ENCODE measurements around the gene KRT27. TPM values are rescaled to one million over a fixed set of nuclear protein-coding genes. Genes with fewer than 3 reads are reported as not detected.

KRT27 gene
- total RNA-seq, 1 experiment from 2014 or later = not detected

- Histone ChIP-seq H3K36me3 (ENCODE audit: low read depth, low read length) (no peaks in the 10 kb centered on the region), H3K4me1 (ENCODE audit: insufficient read depth, low read length) (peaks cover 17% of the 10 kb centered on the region; the same call in 1 of the 2 replicates), H2AFZ (ENCODE audit: low read length) (no peak overlapping the region), H3F3A (ENCODE audit: low read length, unreplicated experiment) (no peaks in the 10 kb centered on the region), H3K9me2 (replicated peaks; ENCODE audit: low read length) (no peaks in the 10 kb centered on the region), H3K9ac (ENCODE audit: low read length) (no peak overlapping the region), H3K27ac (ENCODE audit: low read length) (no peak overlapping the region), H4K20me1 (ENCODE audit: low read length) (no peaks in the 10 kb centered on the region), H3K4me2 (ENCODE audit: low read length) (peak overlapping the region; percentile 92), H3K9me3 (ENCODE audit: low read length) (no peaks in the 10 kb centered on the region), H3K4me3 (ENCODE audit: low read length) (peak overlapping the region; percentile 96; the same call in 1 of the 2 replicates), H3K79me2 (ENCODE audit: low read length) (peaks cover 25% of the 10 kb centered on the region), H3K27me3 (ENCODE audit: low read length) (no peaks in the 10 kb centered on the region)
- no TSS peak for BruUV-seq (replicated peaks)
- intact Hi-C loops (cut with micrococcal nuclease) = no loop called here
- ChIA-PET POLR2A (ENCODE audit: unreplicated experiment) (no interaction called here), CTCF (no interaction called here)
- TF ChIP-seq EZH2 (IDR thresholded peaks at IDR 0.05; ENCODE audit: low read length, unreplicated experiment) = no peak
- no peak for TF ChIP-seq EZH2phosphoT487 (IDR thresholded peaks at IDR 0.05; ENCODE audit: borderline replicate concordance, low read length)
- TF ChIP-seq CTCF (conservative IDR thresholded peaks at IDR 0.05; ENCODE audit: low read depth, low read length) = no peak
- ATAC-seq (no peak), DNase-seq (no peak)
Observed at GRCh38 chr17:40820228-40820838, 38.0 kb upstream of the KRT27 start.

DNA sequence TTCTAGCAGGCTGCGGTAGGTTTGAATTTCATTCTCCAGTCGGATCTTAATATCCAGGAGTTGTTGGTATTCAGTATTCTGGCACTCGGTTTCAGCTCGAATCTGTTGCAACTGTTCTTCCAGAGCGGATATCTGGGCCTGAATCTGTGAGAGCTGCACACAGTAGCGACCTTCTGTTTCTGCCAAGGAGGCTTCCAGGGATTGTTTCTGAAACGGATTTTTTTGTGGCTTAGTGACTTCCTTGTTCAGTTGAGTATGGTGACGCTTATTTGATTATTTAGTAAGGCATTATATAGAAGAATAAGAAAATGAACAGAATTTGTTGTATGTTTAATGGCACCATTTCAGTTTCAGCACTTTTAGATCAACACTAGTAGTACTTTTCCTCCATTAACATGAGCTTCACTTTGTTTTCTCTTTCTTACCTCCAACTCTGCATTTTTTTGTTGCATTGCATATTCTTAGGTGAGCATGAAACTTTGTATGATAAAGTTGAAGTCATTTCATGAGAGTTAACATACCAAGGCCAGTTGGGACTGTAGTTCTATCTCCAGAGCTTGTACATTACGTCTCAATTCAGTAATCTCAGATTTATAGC is 37.3 kb upstream of the KRT27 start:
- H3K9me2 ChIP-seq (replicated peaks; ENCODE audit: low read length) = no peaks in the 10 kb centered on the region
- peak overlapping the region; percentile 96 for H3K4me3 ChIP-seq (ENCODE audit: low read length)
- ATAC-seq = peak; percentile 16; the same call in 1 of the 2 replicates
- peak overlapping the region; percentile 83 for H2AFZ ChIP-seq (ENCODE audit: low read length)
- DNase-seq = no peak
- no TSS peak for BruUV-seq (replicated peaks)
- H3K9ac ChIP-seq (ENCODE audit: low read length) = peak overlapping the region; percentile 89
- no peaks in the 10 kb centered on the region for H3K9me3 ChIP-seq (ENCODE audit: low read length)
- peak overlapping the region; percentile 67 for H3K27ac ChIP-seq (ENCODE audit: low read length)
- peaks cover 25% of the 10 kb centered on the region for H3K79me2 ChIP-seq (ENCODE audit: low read length)
- no peaks in the 10 kb centered on the region for H3K27me3 ChIP-seq (ENCODE audit: low read length)
- POLR2A ChIA-PET (ENCODE audit: unreplicated experiment) = interaction anchor here (1.0 kb wide), 1 partner anchor 37 kb away, joined by 31 read pairs; no protein-coding TSS in a partner anchor
- intact Hi-C loops (cut with micrococcal nuclease) = no loop called here
- no peaks in the 10 kb centered on the region for H4K20me1 ChIP-seq (ENCODE audit: low read length)
- H3F3A ChIP-seq (ENCODE audit: low read length, unreplicated experiment) = no peaks in the 10 kb centered on the region
- peaks cover 17% of the 10 kb centered on the region; the same call in 1 of the 2 replicates for H3K4me1 ChIP-seq (ENCODE audit: insufficient read depth, low read length)
- H3K4me2 ChIP-seq (ENCODE audit: low read length) = peak overlapping the region; percentile 92
- CTCF ChIA-PET = interaction anchor here (0.7 kb wide), 1 partner anchor 29 kb away, joined by 3 read pairs; no protein-coding TSS in a partner anchor
- TF ChIP-seq CTCF (conservative IDR thresholded peaks at IDR 0.05; ENCODE audit: low read depth, low read length) = no peak
- no peak for TF ChIP-seq EZH2phosphoT487 (IDR thresholded peaks at IDR 0.05; ENCODE audit: borderline replicate concordance, low read length)
- TF ChIP-seq EZH2 (IDR thresholded peaks at IDR 0.05; ENCODE audit: low read length, unreplicated experiment) = no peak
- no peaks in the 10 kb centered on the region for H3K36me3 ChIP-seq (ENCODE audit: low read depth, low read length)

Data from PC-3 (cell line).